Mesenchymal stem cell (in vitro differentiated cells and primary cell): ENCODE measurements around the gene GSK3B.
"Not testable (repeated sequence)": the region's sequence is repeated elsewhere in the genome, so short reads cannot be mapped to it uniquely, and the experiment has no call there.

Experiments
- DNase-seq: peaks from one replicate; pipeline ENCODE4 v3.0.0-alpha.2; 2013
- H2AFZ ChIP-seq: one replicate; pipeline ENCODE4 v1.6.1; 2013; ENCODE audit warnings: low read depth, mild to moderate bottlenecking, control low read depth, inconsistent platforms, low read length, moderate library complexity
- H2AK5ac ChIP-seq: 2 replicates; pipeline ENCODE4 v1.6.1; 2013; ENCODE audit warnings: low read length, moderate library complexity, mild to moderate bottlenecking, inconsistent platforms; ENCODE audit not compliant: severe bottlenecking
- H2BK120ac ChIP-seq: one replicate; pipeline ENCODE4 v1.6.1; 2013; ENCODE audit warnings: low read depth, mild to moderate bottlenecking, inconsistent platforms, low read length, moderate library complexity
- H2BK12ac ChIP-seq, 2 experiments: one replicate each; pipeline ENCODE4 v1.6.1; 2013; ENCODE audit warnings: inconsistent platforms in 2 of 2, low read length in 2 of 2, mild to moderate bottlenecking in 2 of 2, moderate library complexity in 2 of 2, control low read depth in 1 of 2
- H2BK15ac ChIP-seq: one replicate; pipeline ENCODE4 v1.6.1; 2013; ENCODE audit warnings: mild to moderate bottlenecking, low read depth, inconsistent platforms; ENCODE audit not compliant: poor library complexity, severe bottlenecking
- H2BK5ac ChIP-seq: 2 replicates; pipeline ENCODE4 v1.6.1; 2013; ENCODE audit warnings: low read depth, mild to moderate bottlenecking, low read length, control low read depth, inconsistent platforms; ENCODE audit not compliant: poor library complexity, severe bottlenecking
- H3K14ac ChIP-seq, 2 experiments: one replicate each; pipeline ENCODE4 v1.6.1; 2013; ENCODE audit warnings: inconsistent platforms in 2 of 2, low read length in 2 of 2, control low read depth in 1 of 2, mild to moderate bottlenecking in 1 of 2, moderate library complexity in 1 of 2
- H3K18ac ChIP-seq, 2 experiments: one replicate each; pipeline ENCODE4 v1.6.1; 2013; ENCODE audit warnings: inconsistent platforms in 2 of 2, low read length in 2 of 2, control low read depth in 1 of 2, low read depth in 1 of 2, mild to moderate bottlenecking in 1 of 2
- H3K23ac ChIP-seq, 2 experiments: one replicate each; pipeline ENCODE4 v1.6.1; 2013; ENCODE audit warnings: inconsistent platforms in 2 of 2, low read length in 2 of 2, mild to moderate bottlenecking in 2 of 2, moderate library complexity in 2 of 2, control low read depth in 1 of 2
- H3K27ac ChIP-seq: 2 replicates; pipeline ENCODE4 v1.5.1; 2013; ENCODE audit warnings: mild to moderate bottlenecking, moderate library complexity, low read length, control low read depth, inconsistent platforms; ENCODE audit not compliant: poor library complexity, severe bottlenecking
- H3K27me3 ChIP-seq, 2 experiments: 2 replicates each; pipeline versions ENCODE4 v1.6.1 to v1.7.0; 2013; ENCODE audit warnings: low read length in 2 of 2, mild to moderate bottlenecking in 2 of 2, moderate library complexity in 2 of 2, control low read depth in 1 of 2, inconsistent platforms in 1 of 2; ENCODE audit not compliant: control insufficient read depth in 1 of 2, insufficient read depth in 1 of 2
- H3K36me3 ChIP-seq, 2 experiments: 2 replicates each; pipeline versions ENCODE4 v1.6.1 to v1.7.0; 2013; ENCODE audit warnings: low read length in 2 of 2, control low read depth in 1 of 2, inconsistent platforms in 1 of 2, low read depth in 1 of 2, mild to moderate bottlenecking in 1 of 2; ENCODE audit not compliant: insufficient read depth in 2 of 2, control insufficient read depth in 1 of 2
- H3K4ac ChIP-seq, 2 experiments: one replicate each; pipeline ENCODE4 v1.6.1; 2013; ENCODE audit warnings: inconsistent platforms in 2 of 2, low read length in 2 of 2, mild to moderate bottlenecking in 2 of 2, moderate library complexity in 2 of 2, control low read depth in 1 of 2, low read depth in 1 of 2
- H3K4me1 ChIP-seq: 2 replicates; pipeline ENCODE4 v1.6.1; 2013; ENCODE audit warnings: low read depth, low read length, control low read depth; ENCODE audit not compliant: control insufficient read depth, insufficient read depth
- H3K4me2 ChIP-seq: 2 replicates; pipeline ENCODE4 v1.6.1; 2013; ENCODE audit warnings: low read length, mild to moderate bottlenecking, inconsistent platforms; ENCODE audit not compliant: poor library complexity, severe bottlenecking
- H3K4me3 ChIP-seq, 2 experiments: 2 replicates each; pipeline versions ENCODE4 v1.5.1 to v1.7.0; 2013; ENCODE audit warnings: low read length in 2 of 2, mild to moderate bottlenecking in 2 of 2, control low read depth in 1 of 2, low read depth in 1 of 2; ENCODE audit not compliant: insufficient read depth in 1 of 2
- H3K79me1 ChIP-seq: replicated peaks from 2 replicates; pipeline ENCODE4 v1.6.1; 2013; ENCODE audit warnings: mild to moderate bottlenecking, control low read depth, low read length, inconsistent platforms; ENCODE audit not compliant: poor library complexity, severe bottlenecking
- H3K9ac ChIP-seq: 2 replicates; pipeline ENCODE4 v1.7.0; 2013; ENCODE audit warnings: mild to moderate bottlenecking, low read length, moderate library complexity
- H3K9me3 ChIP-seq: 2 replicates; pipeline ENCODE4 v1.7.0; 2013; ENCODE audit warnings: mild to moderate bottlenecking, low read length; ENCODE audit not compliant: control insufficient read depth
- H4K8ac ChIP-seq: one replicate; pipeline ENCODE4 v1.6.1; 2013; ENCODE audit warnings: inconsistent platforms, mild to moderate bottlenecking, low read length, moderate library complexity
- H4K91ac ChIP-seq: one replicate; pipeline ENCODE4 v1.6.1; 2013; ENCODE audit warnings: mild to moderate bottlenecking, low read length, inconsistent platforms
- WGBS: methylation state at CpG from one replicate; pipeline ENCODE4 v1.1.7; 2013; ENCODE audit warnings: mixed read lengths; 5-methylcytosine and 5-hydroxymethylcytosine counted together

The GSK3B gene

DNA sequence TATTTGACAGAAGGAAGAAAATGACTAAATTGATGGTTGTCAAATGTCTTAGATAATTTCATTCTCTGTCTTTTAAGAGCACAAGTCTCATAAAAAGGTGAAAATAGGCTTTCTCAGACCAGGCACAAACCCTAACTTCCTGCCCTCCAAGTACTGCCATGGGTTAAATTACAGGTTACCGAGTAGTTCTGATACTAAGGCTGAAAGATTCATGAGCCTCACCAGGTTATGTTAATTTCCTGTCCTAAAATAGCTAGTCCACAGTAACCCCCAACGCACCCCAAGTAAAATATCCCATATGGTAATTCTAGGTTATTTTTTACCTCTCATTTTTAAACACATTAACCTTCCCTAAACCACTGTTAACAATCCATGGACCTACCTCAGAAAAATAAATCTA is 42.0 kb downstream of the GSK3B start:
- Histone ChIP-seq H3K18ac (no peak overlapping the region), H3K4me2 (no peak overlapping the region), H3K36me3 (no peaks in the 10 kb centered on the region), H3K4ac (no peak overlapping the region), H4K8ac (no peak overlapping the region), H2AK5ac (no peak overlapping the region), H4K91ac (no peak overlapping the region), H2AFZ (no peak overlapping the region), H3K79me1 (peaks cover 3% of the 10 kb centered on the region), H3K23ac (no peak overlapping the region), H3K4me3 (no peak overlapping the region), H2BK5ac (no peak overlapping the region), H3K9me3 (no peaks in the 10 kb centered on the region), H3K14ac (no peak overlapping the region), H3K9ac (no peak overlapping the region), H3K27ac (no peak overlapping the region), H2BK12ac (no peak overlapping the region), H3K27me3 (no peaks in the 10 kb centered on the region), H2BK15ac (no peak overlapping the region), H2BK120ac (no peak overlapping the region), H3K4me1 (no peaks in the 10 kb centered on the region)
- WGBS: 58% methylated on average over 2 of the region's 2 CpGs
- no peak for DNase-seq

DNA sequence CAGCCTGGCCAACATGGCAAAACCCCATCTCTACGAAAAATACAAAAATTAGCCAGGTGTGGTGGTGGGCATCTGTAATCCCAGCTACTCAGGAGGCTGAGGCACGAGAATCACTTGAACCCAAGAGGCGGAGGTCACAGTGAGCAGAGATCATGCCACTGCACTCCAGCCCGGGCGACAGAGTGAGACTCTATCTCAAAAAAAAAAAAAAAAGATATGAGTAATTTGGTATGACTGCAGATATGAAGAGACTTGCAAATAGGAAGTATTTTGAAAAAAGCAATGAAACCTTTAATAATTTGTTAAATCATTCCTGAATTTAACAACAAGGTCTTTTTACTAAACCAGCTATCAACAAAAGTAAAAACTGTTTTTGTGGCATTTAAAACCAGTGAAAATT is 42.7 kb downstream of the GSK3B start:
- H2AFZ ChIP-seq, H3K14ac ChIP-seq, H3K4ac ChIP-seq, H3K9me3 ChIP-seq, H2BK120ac ChIP-seq, H3K4me1 ChIP-seq, DNase-seq, H3K27ac ChIP-seq, H3K18ac ChIP-seq, H3K4me2 ChIP-seq, H3K36me3 ChIP-seq, H2AK5ac ChIP-seq, H3K27me3 ChIP-seq, H3K79me1 ChIP-seq, H3K4me3 ChIP-seq, H2BK5ac ChIP-seq, H2BK12ac ChIP-seq, H2BK15ac ChIP-seq, H3K23ac ChIP-seq, H4K91ac ChIP-seq, H4K8ac ChIP-seq: not testable (repeated sequence)
- peak overlapping the region; percentile 11 for H3K9ac ChIP-seq
- WGBS: 92% methylated on average over 4 of the region's 5 CpGs

DNA sequence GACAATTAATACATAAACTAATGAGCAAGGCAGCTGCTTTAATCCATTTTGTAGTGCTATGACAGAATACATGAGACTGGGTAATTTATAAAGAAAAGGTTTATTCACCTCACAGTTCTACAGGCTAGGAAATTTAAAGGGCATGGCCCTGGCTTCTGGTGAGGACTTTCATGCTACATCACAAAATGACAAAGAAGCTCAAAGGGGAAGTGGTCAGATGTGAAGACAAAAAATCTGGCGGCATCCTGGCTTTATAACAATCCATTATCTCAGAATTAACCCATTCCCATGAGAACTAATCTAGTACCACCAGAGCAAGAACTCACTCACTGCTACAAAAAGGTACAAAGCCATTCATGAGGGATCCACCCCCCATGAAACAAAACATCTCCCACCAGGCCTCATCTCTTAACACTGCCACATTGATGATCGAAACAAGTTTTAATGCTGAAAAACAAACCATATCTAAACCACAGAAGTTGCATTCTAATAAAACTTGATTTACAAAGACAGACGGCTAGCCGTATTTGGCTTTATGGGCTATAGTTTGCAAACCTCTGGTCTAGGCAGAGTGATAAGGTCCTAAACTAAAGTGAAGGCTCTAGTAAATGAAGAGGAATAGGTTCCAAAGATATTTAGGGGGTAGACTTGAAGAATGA is 44.2 kb downstream of the GSK3B start:
- no peak overlapping the region for H3K23ac ChIP-seq
- no peak overlapping the region for H3K27ac ChIP-seq
- H2BK5ac ChIP-seq: no peak overlapping the region
- H3K14ac ChIP-seq: no peak overlapping the region
- no peak overlapping the region for H3K4me2 ChIP-seq
- no peak overlapping the region for H2AFZ ChIP-seq
- H2BK120ac ChIP-seq: no peak overlapping the region
- WGBS: 96% methylated on average over 4 of the region's 4 CpGs
- H3K27me3 ChIP-seq: no peaks in the 10 kb centered on the region
- no peak overlapping the region for H2AK5ac ChIP-seq
- no peak overlapping the region for H2BK12ac ChIP-seq
- peaks cover 2% of the 10 kb centered on the region for H3K79me1 ChIP-seq
- H4K8ac ChIP-seq: no peak overlapping the region
- no peak overlapping the region for H3K9ac ChIP-seq
- H4K91ac ChIP-seq: no peak overlapping the region
- H3K36me3 ChIP-seq: no peaks in the 10 kb centered on the region
- no peak overlapping the region for H3K18ac ChIP-seq
- H3K4me3 ChIP-seq: no peak overlapping the region
- H3K9me3 ChIP-seq: peaks cover 7% of the 10 kb centered on the region
- no peaks in the 10 kb centered on the region for H3K4me1 ChIP-seq
- no peak for DNase-seq
- H2BK15ac ChIP-seq: no peak overlapping the region
- no peak overlapping the region for H3K4ac ChIP-seq

DNA sequence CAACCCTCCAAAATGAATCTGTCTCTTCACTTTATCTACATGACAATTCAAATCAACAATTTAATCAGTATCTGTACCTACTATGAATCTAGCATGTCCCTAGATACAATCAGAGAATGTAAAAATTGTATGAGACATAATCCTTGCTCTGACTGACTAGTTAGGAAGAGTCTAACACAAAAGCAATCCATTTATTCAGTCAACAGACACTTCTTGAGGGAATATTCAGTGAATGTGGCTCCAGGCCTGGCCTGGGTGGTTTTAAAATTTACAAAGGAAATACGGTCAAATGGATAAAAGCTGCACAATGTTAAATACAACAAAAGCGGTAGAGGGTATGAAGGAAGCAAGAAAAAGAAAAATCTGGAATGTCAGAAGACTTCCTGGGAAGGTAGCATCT is 45.2 kb downstream of the GSK3B start:
- H3K9me3 ChIP-seq: peaks cover 13% of the 10 kb centered on the region
- H3K9ac ChIP-seq: no peak overlapping the region
- H3K23ac ChIP-seq: no peak overlapping the region
- H3K27ac ChIP-seq: no peak overlapping the region
- no peak overlapping the region for H3K18ac ChIP-seq
- H3K79me1 ChIP-seq: no peaks in the 10 kb centered on the region
- H3K27me3 ChIP-seq: no peaks in the 10 kb centered on the region
- no peak overlapping the region for H2AK5ac ChIP-seq
- H2AFZ ChIP-seq: no peak overlapping the region
- peaks cover 0 to under 1% of the 10 kb centered on the region in 2 experiments for H3K36me3 ChIP-seq
- H2BK12ac ChIP-seq: no peak overlapping the region
- DNase-seq: no peak
- WGBS: 78% methylated on average over 2 of the region's 2 CpGs
- H2BK5ac ChIP-seq: no peak overlapping the region
- no peak overlapping the region for H2BK15ac ChIP-seq
- no peak overlapping the region for H3K14ac ChIP-seq
- no peak overlapping the region for H3K4me3 ChIP-seq
- H3K4me2 ChIP-seq: no peak overlapping the region
- no peak overlapping the region for H4K8ac ChIP-seq
- no peak overlapping the region for H3K4ac ChIP-seq
- no peak overlapping the region for H4K91ac ChIP-seq
- H2BK120ac ChIP-seq: no peak overlapping the region
- H3K4me1 ChIP-seq: no peaks in the 10 kb centered on the region
